Activated CD4-positive, alpha-beta T cell treated with anti-CD3 and anti-CD28 coated beads for 36 hours (primary cell): ENCODE results near the gene MMP14. TPM values are rescaled to one million over a fixed set of nuclear protein-coding genes. Genes with fewer than 3 reads are reported as not detected.

Source experiments
- ATAC-seq: fragments of 200-7000 bp; cut with Tn5 transposase; one replicate; pipeline ENCODE4 v1.10.0; 2021; ENCODE audit warnings: mild to moderate bottlenecking, moderate library complexity
- CTCF ChIA-PET: fragments of 350-600 bp; sonication (Branson Sonifier 250); formaldehyde crosslinking; loops from one replicate; lab custom pipeline; 2021; ENCODE audit warnings: antibody characterized with exemption; lab: Charles Lee
- POLR2A ChIA-PET: fragments of 350-600 bp; sonication (Branson Sonifier 250); formaldehyde crosslinking; loops from one replicate; lab custom pipeline; 2021; ENCODE audit warnings: antibody characterized with exemption, inconsistent platforms; lab: Charles Lee
- DNase-seq: peaks from one replicate; pipeline ENCODE4 v3.0.0-alpha.2; 2020
- H3K27ac Mint-ChIP-seq: one replicate; pipeline ENCODE4 v1.8.0; 2021; ENCODE audit warnings: mixed read lengths
- H3K27me3 Mint-ChIP-seq: one replicate; pipeline ENCODE4 v1.8.0; 2021; ENCODE audit warnings: mixed read lengths
- H3K36me3 Mint-ChIP-seq: one replicate; pipeline ENCODE4 v1.8.0; 2021; ENCODE audit warnings: low read depth, mixed read lengths
- H3K4me1 Mint-ChIP-seq: one replicate; pipeline ENCODE4 v1.8.0; 2021; ENCODE audit warnings: mixed read lengths
- H3K4me3 Mint-ChIP-seq: one replicate; pipeline ENCODE4 v1.8.0; 2021; ENCODE audit warnings: mild to moderate bottlenecking, moderate library complexity, mixed read lengths
- H3K9me3 Mint-ChIP-seq: one replicate; pipeline ENCODE4 v1.8.0; 2021; ENCODE audit warnings: low read depth, mixed read lengths
- intact Hi-C, 2 experiments: fragments of 100-400 bp; cut with DNase I in 1 of 2; cut with micrococcal nuclease in 1 of 2; formaldehyde crosslinking; loops; one replicate each; pipeline versions ENCODE4 v1.14.2 to v1.15.1; 2022 to 2024; cut with DNase I, micrococcal nuclease
- total RNA-seq, 2 experiments: library from RNA; stranded (reverse); gene quantifications; one replicate each; pipeline ENCODE4 v1.2.3, GENCODE V29; 2021

MMP14 gene
- total RNA-seq, 2 experiments from 2014 or later, result 2.0 to 2.1 TPM

DNA sequence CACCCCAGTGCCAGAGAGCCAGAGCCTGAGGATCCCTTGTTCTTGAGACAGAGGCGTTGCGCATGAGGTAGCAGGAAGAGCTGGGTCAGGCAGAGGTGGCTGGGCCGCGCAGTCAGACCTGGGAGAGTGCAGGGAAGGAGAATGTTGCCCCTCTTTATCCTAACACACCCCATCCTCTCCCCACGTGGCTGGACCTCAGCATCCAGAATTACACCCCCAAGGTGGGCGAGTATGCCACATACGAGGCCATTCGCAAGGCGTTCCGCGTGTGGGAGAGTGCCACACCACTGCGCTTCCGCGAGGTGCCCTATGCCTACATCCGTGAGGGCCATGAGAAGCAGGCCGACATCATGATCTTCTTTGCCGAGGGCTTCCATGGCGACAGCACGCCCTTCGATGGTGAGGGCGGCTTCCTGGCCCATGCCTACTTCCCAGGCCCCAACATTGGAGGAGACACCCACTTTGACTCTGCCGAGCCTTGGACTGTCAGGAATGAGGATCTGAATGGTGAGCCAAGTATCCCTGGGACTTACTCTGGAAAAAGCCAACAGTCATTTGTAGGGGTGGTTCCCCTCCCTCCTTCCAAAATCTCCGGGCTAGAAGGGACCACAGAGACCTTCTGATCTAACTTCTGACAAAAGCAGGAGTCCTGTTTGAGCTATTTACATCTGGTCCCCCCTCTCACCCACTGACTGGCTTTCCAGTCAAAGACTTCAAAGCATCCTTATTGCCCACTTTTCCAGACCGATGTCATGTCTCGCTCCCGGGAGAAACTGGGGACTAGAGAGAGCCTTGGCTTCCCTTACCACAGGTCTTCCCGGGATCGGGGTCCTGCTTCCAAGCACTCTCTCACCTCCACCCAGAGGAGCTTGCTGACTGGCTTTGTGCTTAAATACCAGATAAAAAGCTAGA lies 6.1 kb downstream of the MMP14 start:
- DNase-seq (no peak), ATAC-seq (no peak)
- H3K4me1 Mint-ChIP-seq, result peaks cover 5% of the 10 kb centered on the region
- H3K9me3 Mint-ChIP-seq, result no peaks in the 10 kb centered on the region
- H3K27ac Mint-ChIP-seq, result no peak overlapping the region
- peaks cover 9% of the 10 kb centered on the region for H3K27me3 Mint-ChIP-seq
- POLR2A ChIA-PET, result no interaction called here
- CTCF ChIA-PET, result interaction anchor here (1.1 to 1.2 kb wide), 2 partner anchors 12 to 16 kb away, joined by 4 to 5 read pairs; no protein-coding TSS in a partner anchor
- H3K36me3 Mint-ChIP-seq, result no peaks in the 10 kb centered on the region
- intact Hi-C loops, result no loop called here
- no peak overlapping the region for H3K4me3 Mint-ChIP-seq

DNA sequence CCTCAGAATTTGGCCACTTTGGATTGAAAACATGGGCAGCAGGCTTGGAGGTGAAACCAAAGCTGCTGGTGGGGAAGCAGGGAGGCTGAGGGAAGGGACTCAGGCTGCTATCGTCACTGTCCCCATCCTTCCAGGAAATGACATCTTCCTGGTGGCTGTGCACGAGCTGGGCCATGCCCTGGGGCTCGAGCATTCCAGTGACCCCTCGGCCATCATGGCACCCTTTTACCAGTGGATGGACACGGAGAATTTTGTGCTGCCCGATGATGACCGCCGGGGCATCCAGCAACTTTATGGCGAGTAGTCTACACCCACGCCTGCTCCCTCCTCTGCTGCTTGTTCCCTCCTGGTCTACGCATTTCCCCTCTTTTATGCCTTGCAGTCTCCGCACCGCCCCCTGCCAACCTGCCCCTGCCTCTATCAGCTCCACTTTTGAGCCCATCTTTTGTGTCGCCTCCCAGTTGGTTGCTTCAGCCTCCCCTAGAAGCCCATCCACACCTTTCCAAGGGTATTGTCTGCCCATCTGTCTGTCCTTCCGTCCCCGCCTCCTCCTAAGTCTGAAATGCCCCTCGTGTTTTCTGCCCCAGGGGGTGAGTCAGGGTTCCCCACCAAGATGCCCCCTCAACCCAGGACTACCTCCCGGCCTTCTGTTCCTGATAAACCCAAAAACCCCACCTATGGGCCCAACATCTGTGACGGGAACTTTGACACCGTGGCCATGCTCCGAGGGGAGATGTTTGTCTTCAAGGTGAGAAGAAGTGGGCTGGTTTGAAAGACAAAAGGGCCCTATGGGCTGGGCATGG lies 6.9 kb downstream of the MMP14 start:
- POLR2A ChIA-PET, result no interaction called here
- H3K36me3 Mint-ChIP-seq, result no peaks in the 10 kb centered on the region
- no peaks in the 10 kb centered on the region for H3K9me3 Mint-ChIP-seq
- peaks cover 9% of the 10 kb centered on the region for H3K27me3 Mint-ChIP-seq
- peaks cover 2% of the 10 kb centered on the region for H3K4me1 Mint-ChIP-seq
- DNase-seq (no peak), ATAC-seq (no peak)
- no peak overlapping the region for H3K4me3 Mint-ChIP-seq
- H3K27ac Mint-ChIP-seq, result no peak overlapping the region
- CTCF ChIA-PET, result interaction anchor here (0.6 to 1.2 kb wide), 4 partner anchors 12 to 273 kb away, joined by 3 to 5 read pairs (median 4); no protein-coding TSS in a partner anchor
- intact Hi-C loops, result no loop called here

DNA sequence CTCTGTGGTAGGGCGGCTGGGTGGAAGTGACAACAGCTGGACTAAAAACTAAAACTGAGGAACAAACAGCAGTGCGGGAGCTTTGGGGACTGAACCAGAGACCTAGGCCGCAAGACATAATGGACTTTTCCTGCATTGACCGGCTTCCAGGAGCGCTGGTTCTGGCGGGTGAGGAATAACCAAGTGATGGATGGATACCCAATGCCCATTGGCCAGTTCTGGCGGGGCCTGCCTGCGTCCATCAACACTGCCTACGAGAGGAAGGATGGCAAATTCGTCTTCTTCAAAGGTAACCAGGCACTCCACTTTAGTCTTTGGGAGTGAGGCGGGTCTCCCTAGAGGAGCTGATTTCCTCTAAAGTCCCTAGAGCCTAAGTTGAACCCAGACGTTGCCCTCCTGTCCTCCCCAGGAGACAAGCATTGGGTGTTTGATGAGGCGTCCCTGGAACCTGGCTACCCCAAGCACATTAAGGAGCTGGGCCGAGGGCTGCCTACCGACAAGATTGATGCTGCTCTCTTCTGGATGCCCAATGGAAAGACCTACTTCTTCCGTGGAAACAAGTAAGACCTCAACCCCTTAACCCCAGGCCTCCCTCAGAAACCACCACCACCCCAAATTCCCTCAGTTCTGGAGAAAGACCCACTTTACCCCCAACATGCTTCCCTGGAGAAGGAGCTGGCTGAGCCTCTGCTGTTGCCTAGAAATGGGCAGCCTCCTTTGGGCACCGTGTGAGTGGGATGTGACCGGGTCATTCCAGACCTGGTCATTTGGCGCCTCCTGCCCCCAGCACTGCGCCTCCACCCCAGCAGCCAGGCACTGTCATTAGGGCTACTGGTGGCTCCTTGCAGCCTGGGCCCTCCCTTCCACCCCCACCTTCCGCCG lies 8.1 kb downstream of the MMP14 start:
- Mint-ChIP-seq H3K36me3 (no peaks in the 10 kb centered on the region), H3K27me3 (peaks cover 5% of the 10 kb centered on the region), H3K4me1 (no peaks in the 10 kb centered on the region), H3K9me3 (no peaks in the 10 kb centered on the region), H3K4me3 (no peak overlapping the region), H3K27ac (no peak overlapping the region)
- ATAC-seq, result no peak
- CTCF ChIA-PET, result interaction anchor here (0.6 kb wide), 1 partner anchor 274 kb away, joined by 3 read pairs; no protein-coding TSS in a partner anchor
- POLR2A ChIA-PET, result interaction anchor here (1.4 kb wide), 1 partner anchor 15 kb away, joined by 6 read pairs; the partner anchor contains the start of gene MRPL52
- intact Hi-C loops, result no loop called here
- no peak for DNase-seq

DNA sequence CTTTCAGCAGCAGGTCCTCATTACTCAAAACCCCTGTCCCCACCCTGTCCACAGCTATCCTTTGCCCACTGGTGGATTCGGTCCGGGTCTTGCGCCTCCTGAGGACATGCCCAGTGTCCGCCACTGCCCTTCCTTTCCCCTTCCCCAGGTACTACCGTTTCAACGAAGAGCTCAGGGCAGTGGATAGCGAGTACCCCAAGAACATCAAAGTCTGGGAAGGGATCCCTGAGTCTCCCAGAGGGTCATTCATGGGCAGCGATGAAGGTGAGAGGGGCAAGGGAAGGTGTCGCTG lies 8.7 kb downstream of the MMP14 start:
- ChIA-PET POLR2A (interaction anchor here (0.7 to 1.4 kb wide), 2 partner anchors 15 to 62 kb away, joined by 3 to 6 read pairs; partner anchors contain the start of gene MRPL52), CTCF (no interaction called here)
- Mint-ChIP-seq H3K27me3 (peaks cover 3% of the 10 kb centered on the region), H3K36me3 (no peaks in the 10 kb centered on the region), H3K27ac (no peak overlapping the region), H3K4me1 (no peaks in the 10 kb centered on the region), H3K9me3 (no peaks in the 10 kb centered on the region), H3K4me3 (no peak overlapping the region)
- DNase-seq, result no peak
- intact Hi-C loops, result no loop called here
- no peak for ATAC-seq

DNA sequence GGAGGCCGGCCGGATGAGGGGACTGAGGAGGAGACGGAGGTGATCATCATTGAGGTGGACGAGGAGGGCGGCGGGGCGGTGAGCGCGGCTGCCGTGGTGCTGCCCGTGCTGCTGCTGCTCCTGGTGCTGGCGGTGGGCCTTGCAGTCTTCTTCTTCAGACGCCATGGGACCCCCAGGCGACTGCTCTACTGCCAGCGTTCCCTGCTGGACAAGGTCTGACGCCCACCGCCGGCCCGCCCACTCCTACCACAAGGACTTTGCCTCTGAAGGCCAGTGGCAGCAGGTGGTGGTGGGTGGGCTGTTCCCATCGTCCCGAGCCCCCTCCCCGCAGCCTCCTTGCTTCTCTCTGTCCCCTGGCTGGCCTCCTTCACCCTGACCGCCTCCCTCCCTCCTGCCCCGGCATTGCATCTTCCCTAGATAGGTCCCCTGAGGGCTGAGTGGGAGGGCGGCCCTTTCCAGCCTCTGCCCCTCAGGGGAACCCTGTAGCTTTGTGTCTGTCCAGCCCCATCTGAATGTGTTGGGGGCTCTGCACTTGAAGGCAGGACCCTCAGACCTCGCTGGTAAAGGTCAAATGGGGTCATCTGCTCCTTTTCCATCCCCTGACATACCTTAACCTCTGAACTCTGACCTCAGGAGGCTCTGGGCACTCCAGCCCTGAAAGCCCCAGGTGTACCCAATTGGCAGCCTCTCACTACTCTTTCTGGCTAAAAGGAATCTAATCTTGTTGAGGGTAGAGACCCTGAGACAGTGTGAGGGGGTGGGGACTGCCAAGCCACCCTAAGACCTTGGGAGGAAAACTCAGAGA lies 9.6 kb downstream of the MMP14 start:
- intact Hi-C loops, result no loop called here
- H3K4me1 Mint-ChIP-seq, result no peaks in the 10 kb centered on the region
- POLR2A ChIA-PET, result no interaction called here
- no peak for DNase-seq
- H3K4me3 Mint-ChIP-seq, result no peak overlapping the region
- CTCF ChIA-PET, result no interaction called here
- no peaks in the 10 kb centered on the region for H3K36me3 Mint-ChIP-seq
- no peak for ATAC-seq
- no peak overlapping the region for H3K27ac Mint-ChIP-seq
- H3K9me3 Mint-ChIP-seq, result no peaks in the 10 kb centered on the region
- H3K27me3 Mint-ChIP-seq, result peaks cover 2% of the 10 kb centered on the region

DNA sequence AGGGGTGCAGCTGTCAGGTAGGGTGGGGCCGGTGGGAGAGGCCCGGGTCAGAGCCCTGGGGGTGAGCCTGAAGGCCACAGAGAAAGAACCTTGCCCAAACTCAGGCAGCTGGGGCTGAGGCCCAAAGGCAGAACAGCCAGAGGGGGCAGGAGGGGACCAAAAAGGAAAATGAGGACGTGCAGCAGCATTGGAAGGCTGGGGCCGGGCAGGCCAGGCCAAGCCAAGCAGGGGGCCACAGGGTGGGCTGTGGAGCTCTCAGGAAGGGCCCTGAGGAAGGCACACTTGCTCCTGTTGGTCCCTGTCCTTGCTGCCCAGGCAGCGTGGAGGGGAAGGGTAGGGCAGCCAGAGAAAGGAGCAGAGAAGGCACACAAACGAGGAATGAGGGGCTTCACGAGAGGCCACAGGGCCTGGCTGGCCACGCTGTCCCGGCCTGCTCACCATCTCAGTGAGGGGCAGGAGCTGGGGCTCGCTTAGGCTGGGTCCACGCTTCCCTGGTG lies 10.5 kb downstream of the MMP14 start:
- DNase-seq (no peak), ATAC-seq (no peak)
- intact Hi-C loops, result no loop called here
- POLR2A ChIA-PET, result no interaction called here
- Mint-ChIP-seq H3K27ac (no peak overlapping the region), H3K36me3 (no peaks in the 10 kb centered on the region), H3K4me1 (peaks cover 4% of the 10 kb centered on the region), H3K9me3 (no peaks in the 10 kb centered on the region), H3K27me3 (peaks cover 2% of the 10 kb centered on the region), H3K4me3 (no peak overlapping the region)
- CTCF ChIA-PET, result no interaction called here

DNA sequence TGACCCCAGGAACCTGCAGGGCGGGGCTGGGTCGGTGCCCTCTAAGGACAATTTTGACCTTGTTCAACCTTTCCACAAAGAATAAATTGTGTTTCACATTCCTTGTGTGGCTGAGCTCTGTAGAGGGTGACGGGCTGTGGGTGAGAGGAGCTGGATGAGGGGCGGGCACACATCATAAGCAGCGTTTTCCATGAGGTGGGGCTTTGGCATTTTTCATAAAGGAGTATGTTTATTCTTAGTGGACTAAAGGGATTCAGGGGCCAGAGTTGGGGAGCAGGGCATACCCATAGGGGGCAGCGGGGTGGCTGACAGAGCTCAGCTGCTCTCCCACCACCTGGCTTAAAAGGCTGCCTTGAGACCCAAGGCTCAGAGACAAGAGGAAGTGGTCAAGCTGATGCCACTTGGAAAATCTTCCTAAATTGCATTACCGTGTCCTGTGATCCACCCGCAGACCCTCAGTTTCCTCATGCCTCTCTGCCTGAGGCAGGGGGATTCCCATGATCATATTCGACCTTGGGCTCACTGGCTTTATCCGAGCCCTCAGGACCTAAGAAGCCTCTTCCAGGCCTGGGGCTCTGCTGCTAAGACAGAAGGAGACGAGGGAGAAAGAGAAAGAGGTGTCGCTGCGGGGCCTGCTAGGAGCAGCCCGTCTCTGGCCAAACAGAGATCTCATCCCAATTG lies 11.4 kb downstream of the MMP14 start:
- intact Hi-C loops, result no loop called here
- no peak for DNase-seq

DNA sequence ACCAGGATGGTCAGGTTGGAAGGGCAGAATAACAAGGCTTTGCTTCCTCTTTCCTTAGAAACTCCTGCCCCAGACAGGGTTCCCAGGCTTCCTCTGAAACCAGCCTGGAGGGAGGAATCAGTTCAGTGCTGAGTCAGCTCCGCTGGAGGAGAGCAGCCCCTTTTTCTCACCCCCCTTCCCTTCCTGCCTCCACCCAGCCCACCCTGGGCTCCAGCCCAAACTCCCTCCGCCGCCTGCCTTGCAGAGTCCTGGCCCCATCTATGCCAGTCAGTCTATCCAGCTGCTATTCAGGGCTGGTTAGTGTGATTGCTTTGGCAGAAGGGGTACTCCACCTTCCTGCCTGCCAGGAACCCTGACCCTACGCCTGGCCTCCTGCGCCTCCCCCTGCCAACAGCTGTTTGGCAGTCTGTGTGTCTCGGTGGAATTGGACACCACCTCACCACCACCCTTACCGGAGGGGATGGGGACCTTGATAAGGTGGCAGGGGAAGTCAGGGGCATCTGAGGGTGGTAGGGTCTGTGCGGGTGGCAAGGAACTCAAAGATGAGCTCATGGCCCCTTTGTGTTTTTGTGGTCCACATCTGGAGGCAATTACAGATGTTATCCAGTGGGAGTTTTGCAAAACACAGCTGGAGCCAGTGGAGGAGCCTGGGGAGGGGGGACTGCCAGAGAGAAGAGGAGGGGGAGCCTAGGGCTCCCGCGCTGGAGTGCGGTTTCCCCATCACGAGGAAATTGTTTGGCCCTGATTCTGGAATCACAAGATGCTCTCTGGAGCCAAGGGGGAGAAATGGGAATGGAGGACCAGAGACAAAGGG lies 12.2 kb downstream of the MMP14 start:
- ATAC-seq, result no peak
- H3K36me3 Mint-ChIP-seq, result no peaks in the 10 kb centered on the region
- intact Hi-C loops, result no loop called here
- no peak for DNase-seq
- H3K9me3 Mint-ChIP-seq, result no peaks in the 10 kb centered on the region
- ChIA-PET CTCF (interaction anchor here (0.7 to 8.0 kb wide), 10 partner anchors 9 to 278 kb away, joined by 3 to 148 read pairs (median 4); partner anchors contain the start of genes ABHD4, DAD1, MMP14 and MRPL52), POLR2A (no interaction called here)
- H3K4me3 Mint-ChIP-seq, result no peak overlapping the region
- no peak overlapping the region for H3K27ac Mint-ChIP-seq
- peaks cover 2% of the 10 kb centered on the region for H3K27me3 Mint-ChIP-seq
- peaks cover 11% of the 10 kb centered on the region for H3K4me1 Mint-ChIP-seq

More for the DNA sequence above, 11.4 kb downstream of the MMP14 start:
- Mint-ChIP-seq H3K9me3 (no peaks in the 10 kb centered on the region), H3K27ac (no peak overlapping the region), H3K4me3 (no peak overlapping the region), H3K27me3 (peaks cover 2% of the 10 kb centered on the region), H3K36me3 (no peaks in the 10 kb centered on the region), H3K4me1 (peaks cover 6% of the 10 kb centered on the region)
- ChIA-PET POLR2A (no interaction called here), CTCF (interaction anchor here (1.5 to 8.0 kb wide), 2 partner anchors 21 to 277 kb away, joined by 4 to 148 read pairs; partner anchors contain the start of gene MRPL52)
- no peak for ATAC-seq

DNA sequence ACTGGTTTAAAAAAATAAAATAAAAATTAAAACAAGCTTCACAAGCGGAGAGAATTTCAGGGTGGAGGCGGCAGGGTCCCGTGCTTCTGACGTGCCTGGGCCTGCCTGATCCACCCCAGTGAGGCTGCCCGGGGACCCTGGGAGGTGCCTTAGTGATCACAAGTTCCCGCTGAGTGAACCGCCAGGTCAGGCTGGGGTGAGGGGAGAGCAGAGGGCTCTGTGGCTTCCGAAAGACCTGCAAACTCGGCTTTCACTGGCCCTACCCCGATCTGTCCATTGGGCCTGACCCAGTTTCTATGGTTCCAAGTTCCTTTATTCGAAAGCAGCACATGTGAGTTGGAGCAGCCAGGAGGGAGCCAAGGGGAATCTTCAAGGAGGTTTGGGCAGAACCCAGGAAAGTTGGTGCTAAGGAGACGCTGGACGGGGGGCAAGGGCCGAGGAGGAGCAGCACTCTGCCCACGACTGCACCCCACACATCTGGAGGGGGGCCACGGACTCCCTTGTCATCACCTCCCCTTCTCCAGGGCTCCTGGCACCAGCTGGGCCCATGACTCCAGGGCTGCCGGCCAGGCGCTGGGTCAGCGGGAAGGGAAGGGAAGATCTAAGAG lies 12.9 kb downstream of the MMP14 start:
- DNase-seq (no peak), ATAC-seq (no peak)
- no peaks in the 10 kb centered on the region for H3K36me3 Mint-ChIP-seq
- ChIA-PET POLR2A (no interaction called here), CTCF (interaction anchor here (0.7 to 8.0 kb wide), 12 partner anchors 9 to 279 kb away, joined by 3 to 148 read pairs (median 3); partner anchors contain the start of genes ABHD4, DAD1, MMP14 and MRPL52)
- no peak overlapping the region for H3K4me3 Mint-ChIP-seq
- H3K27ac Mint-ChIP-seq, result no peak overlapping the region
- H3K9me3 Mint-ChIP-seq, result no peaks in the 10 kb centered on the region
- peaks cover 2% of the 10 kb centered on the region for H3K27me3 Mint-ChIP-seq
- intact Hi-C loops, result no loop called here
- peaks cover 13% of the 10 kb centered on the region for H3K4me1 Mint-ChIP-seq
